HG03103 (cell line): Measurements from ENCODE around the gene RGS6.

Source experiments
- ATAC-seq: cut with Tn5 transposase; IDR thresholded peaks from one replicate; pipeline ENCODE4 v1.9.1; 2021; ENCODE audit warnings: low read depth; ENCODE audit not compliant: unreplicated experiment

Gene RGS6

GRCh38 chr14:72291908-72292688, 359.9 kb downstream of the RGS6 start:
- ATAC-seq = no peak

GRCh38 chr14:72292689-72293024, 360.4 kb downstream of the RGS6 start:
- no peak for ATAC-seq

- ATAC-seq = no peak
Observed at GRCh38 chr14:72301352-72301751, 369.1 kb downstream of the RGS6 start.

GRCh38 chr14:72303930-72304329, 371.7 kb downstream of the RGS6 start:
- no peak for ATAC-seq

GRCh38 chr14:72305561-72305960, 373.3 kb downstream of the RGS6 start:
- no peak for ATAC-seq

- ATAC-seq = no peak
Observed at GRCh38 chr14:72308967-72309485, 376.8 kb downstream of the RGS6 start.

GRCh38 chr14:72311116-72311515, 378.9 kb downstream of the RGS6 start:
- ATAC-seq = no peak

GRCh38 chr14:72311516-72311915, 379.3 kb downstream of the RGS6 start:
- no peak for ATAC-seq

- no peak for ATAC-seq
Observed at GRCh38 chr14:72314808-72315435, 382.7 kb downstream of the RGS6 start.

- no peak for ATAC-seq
Observed at GRCh38 chr14:72315714-72316113, 383.5 kb downstream of the RGS6 start.

GRCh38 chr14:72318648-72319047, 386.4 kb downstream of the RGS6 start:
- ATAC-seq = no peak

GRCh38 chr14:72332046-72332445, 399.8 kb downstream of the RGS6 start:
- ATAC-seq = no peak

- no peak for ATAC-seq
Observed at GRCh38 chr14:72332871-72333270, 400.6 kb downstream of the RGS6 start.

- ATAC-seq = no peak
Observed at GRCh38 chr14:72333357-72333756, 401.1 kb downstream of the RGS6 start.

- ATAC-seq = no peak
Observed at GRCh38 chr14:72336311-72336980, 404.2 kb downstream of the RGS6 start.

- no peak for ATAC-seq
Observed at GRCh38 chr14:72341237-72341636, 409.0 kb downstream of the RGS6 start.

- no peak for ATAC-seq
Observed at GRCh38 chr14:72341686-72342085, 409.5 kb downstream of the RGS6 start.

GRCh38 chr14:72347118-72347517, 414.9 kb downstream of the RGS6 start:
- no peak for ATAC-seq

GRCh38 chr14:72350215-72350614, 418.0 kb downstream of the RGS6 start:
- ATAC-seq = no peak

- no peak for ATAC-seq
Observed at GRCh38 chr14:72352012-72352411, 419.8 kb downstream of the RGS6 start.

- no peak for ATAC-seq
Observed at GRCh38 chr14:72366619-72367018, 434.4 kb downstream of the RGS6 start.

- no peak for ATAC-seq
Observed at GRCh38 chr14:72369106-72369505, 436.9 kb downstream of the RGS6 start.
